ENCODE data around the gene CIAO2A. TPM values are rescaled to one million over a fixed set of nuclear protein-coding genes. Genes with fewer than 3 reads are reported as not detected.

Gene CIAO2A
- total RNA-seq, 1 experiment from 2014 or later: 74.4 TPM

DNA sequence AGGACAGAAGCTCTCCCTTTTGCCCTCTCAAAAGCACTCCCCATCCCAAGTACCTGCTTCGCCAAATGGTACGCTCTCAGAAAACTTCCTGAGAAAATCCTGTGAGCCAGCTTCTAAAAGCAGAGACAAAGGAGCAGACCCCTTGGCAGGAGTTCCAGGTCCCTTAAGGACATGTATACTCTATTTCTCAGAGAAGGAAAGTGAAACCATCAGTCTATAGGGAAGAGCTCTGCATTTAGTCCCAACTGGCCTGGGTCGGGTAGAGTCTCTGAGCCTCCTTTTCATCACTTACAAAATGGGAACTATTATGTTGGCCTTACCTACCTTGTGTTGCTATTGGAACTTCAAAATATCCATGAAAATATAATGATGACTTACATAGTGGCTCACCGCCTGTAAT lies 67.0 kb downstream of the CIAO2A start:
- Histone ChIP-seq H2BK5ac (ENCODE audit: insufficient read length, low read length) (no peak overlapping the region), H4K8ac (replicated peaks; ENCODE audit: insufficient read length, low read depth, low read length) (no peak overlapping the region), H3K23me2 (ENCODE audit: insufficient read length, low read depth, low read length, poor library complexity, severe bottlenecking) (no peaks in the 10 kb centered on the region), H2AFZ (ENCODE audit: low read length) (no peak overlapping the region), H3K23ac (ENCODE audit: insufficient read length, low read depth, low read length) (no peak overlapping the region), H3K79me1 (ENCODE audit: insufficient read depth, low read depth, low read length, poor library complexity, severe bottlenecking) (no peaks in the 10 kb centered on the region), H3K79me2 (ENCODE audit: insufficient read depth, low read length) (no peaks in the 10 kb centered on the region), H4K5ac (ENCODE audit: insufficient read length, low read depth, low read length) (no peak overlapping the region), H2BK12ac (ENCODE audit: insufficient read length, low read depth, low read length) (no peak overlapping the region), H3K9me3 (ENCODE audit: control insufficient read depth, low read depth, low read length) (no peaks in the 10 kb centered on the region), H2BK20ac (ENCODE audit: low read depth, low read length, poor library complexity, severe bottlenecking) (no peak overlapping the region), H3K4ac (ENCODE audit: low read depth, low read length) (no peak overlapping the region), H3K56ac (ENCODE audit: insufficient read length, low read depth, low read length) (no peak overlapping the region), H2BK15ac (ENCODE audit: low read depth, low read length) (no peak overlapping the region), H3K27me3 (ENCODE audit: insufficient read depth, low read length) (no peaks in the 10 kb centered on the region), H3T11ph (ENCODE audit: low read length) (no peak overlapping the region), H2BK120ac (ENCODE audit: low read depth, low read length, poor library complexity, severe bottlenecking) (no peak overlapping the region), H3K4me1 (ENCODE audit: insufficient read depth, low read length) (no peaks in the 10 kb centered on the region; the same call in 1 of the 2 replicates), H4K91ac (ENCODE audit: insufficient read length, low read depth, low read length) (no peak overlapping the region), H3K4me2 (ENCODE audit: insufficient read depth, insufficient read length, low read length) (no peak overlapping the region), H2AK5ac (ENCODE audit: insufficient read length, low read length) (no peak overlapping the region), H4K20me1 (ENCODE audit: control insufficient read depth, insufficient read depth, insufficient read length) (no peaks in the 10 kb centered on the region), H3K14ac (ENCODE audit: insufficient read depth, low read length) (no peak overlapping the region), H3K27ac (ENCODE audit: insufficient read length, low read depth, low read length) (no peak overlapping the region), H3K9ac (ENCODE audit: extremely low read depth, insufficient read length, low read length) (no peak overlapping the region), H3K18ac (ENCODE audit: insufficient read length, low read depth, low read length) (no peak overlapping the region)
- H3K27ac Mint-ChIP-seq: peak overlapping the region in 1 of 3 experiments; percentile 30; a peak in 1 of 7 replicates
- TF ChIP-seq, protein P1, sequence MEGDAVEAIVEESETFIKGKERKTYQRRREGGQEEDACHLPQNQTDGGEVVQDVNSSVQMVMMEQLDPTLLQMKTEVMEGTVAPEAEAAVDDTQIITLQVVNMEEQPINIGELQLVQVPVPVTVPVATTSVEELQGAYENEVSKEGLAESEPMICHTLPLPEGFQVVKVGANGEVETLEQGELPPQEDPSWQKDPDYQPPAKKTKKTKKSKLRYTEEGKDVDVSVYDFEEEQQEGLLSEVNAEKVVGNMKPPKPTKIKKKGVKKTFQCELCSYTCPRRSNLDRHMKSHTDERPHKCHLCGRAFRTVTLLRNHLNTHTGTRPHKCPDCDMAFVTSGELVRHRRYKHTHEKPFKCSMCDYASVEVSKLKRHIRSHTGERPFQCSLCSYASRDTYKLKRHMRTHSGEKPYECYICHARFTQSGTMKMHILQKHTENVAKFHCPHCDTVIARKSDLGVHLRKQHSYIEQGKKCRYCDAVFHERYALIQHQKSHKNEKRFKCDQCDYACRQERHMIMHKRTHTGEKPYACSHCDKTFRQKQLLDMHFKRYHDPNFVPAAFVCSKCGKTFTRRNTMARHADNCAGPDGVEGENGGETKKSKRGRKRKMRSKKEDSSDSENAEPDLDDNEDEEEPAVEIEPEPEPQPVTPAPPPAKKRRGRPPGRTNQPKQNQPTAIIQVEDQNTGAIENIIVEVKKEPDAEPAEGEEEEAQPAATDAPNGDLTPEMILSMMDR (conservative IDR thresholded peaks at IDR 0.05): no peak
- H3K27me3 Mint-ChIP-seq (ENCODE audit: low read depth): no peaks in the 10 kb centered on the region
- WGBS (ENCODE audit: extremely low coverage, insufficient read length, low lambda C conversion rate): no CpG with 5 or more reads among the region's 4 CpGs
- peaks cover 29 to 30% of the 10 kb centered on the region in 2 experiments for H3K4me1 Mint-ChIP-seq
- DNase-seq: no peak
- H3K4me3 Mint-ChIP-seq: no peak overlapping the region
- H3K9me3 Mint-ChIP-seq: no peaks in the 10 kb centered on the region
- H3K36me3 Mint-ChIP-seq (ENCODE audit: insufficient read depth in 1 of 3, low read depth in 3 of 3): no peaks in the 10 kb centered on the region

Data from H9 (cell line).